Skin epidermis (tissue), 12 donors: ENCODE results near the gene SEC14L1.

ENCODE experiments used
- H3K27ac ChIP-seq, 21 experiments: fragments of 200-600 bp; sonication (generic) in 11 of 21; one replicate each; pipeline ENCODE4 v1.5.0; 2020; ENCODE audit warnings: mild to moderate bottlenecking in 3 of 21, inconsistent platforms in 2 of 21, moderate library complexity in 2 of 21
- H3K4me3 ChIP-seq, 7 experiments: fragments of 200-600 bp; sonication (generic) in 2 of 7; one replicate each; pipeline ENCODE4 v1.5.0; 2020; ENCODE audit warnings: inconsistent platforms in 2 of 7, mild to moderate bottlenecking in 2 of 7, moderate library complexity in 1 of 7

SEC14L1 gene

GRCh38 chr17:77182205-77183172 is 41.7 kb downstream of the SEC14L1 start:
- peak overlapping the region in 14 of 21 experiments; percentile 2 to 74 (median 41) for H3K27ac ChIP-seq

DNA sequence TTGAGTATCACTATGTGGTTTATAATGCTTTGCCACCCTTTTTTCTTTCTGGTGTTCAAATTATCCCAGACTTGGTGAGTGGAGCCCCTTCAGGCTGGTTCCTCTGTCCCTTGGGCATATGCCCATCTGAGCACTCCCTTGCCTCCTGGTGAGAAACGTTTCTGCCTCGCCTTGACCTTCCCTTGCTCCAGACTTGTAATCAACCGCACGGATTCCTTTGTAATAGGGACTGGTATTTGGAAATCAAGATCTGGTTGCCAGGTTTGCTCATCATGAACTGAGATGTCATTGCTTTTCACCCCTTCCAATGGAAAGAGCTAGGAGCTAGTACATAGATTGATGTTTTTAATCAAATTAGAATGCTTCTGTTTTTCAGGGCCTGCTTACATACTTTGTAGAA is 43.7 kb downstream of the SEC14L1 start:
- Histone ChIP-seq H3K4me3 (no peak overlapping the region), H3K27ac (peak overlapping the region in 1 of 21 experiments; percentile 18)

More at GRCh38 chr17:77182205-77183172, 41.7 kb downstream of the SEC14L1 start:
- H3K4me3 ChIP-seq, result no peak overlapping the region

DNA sequence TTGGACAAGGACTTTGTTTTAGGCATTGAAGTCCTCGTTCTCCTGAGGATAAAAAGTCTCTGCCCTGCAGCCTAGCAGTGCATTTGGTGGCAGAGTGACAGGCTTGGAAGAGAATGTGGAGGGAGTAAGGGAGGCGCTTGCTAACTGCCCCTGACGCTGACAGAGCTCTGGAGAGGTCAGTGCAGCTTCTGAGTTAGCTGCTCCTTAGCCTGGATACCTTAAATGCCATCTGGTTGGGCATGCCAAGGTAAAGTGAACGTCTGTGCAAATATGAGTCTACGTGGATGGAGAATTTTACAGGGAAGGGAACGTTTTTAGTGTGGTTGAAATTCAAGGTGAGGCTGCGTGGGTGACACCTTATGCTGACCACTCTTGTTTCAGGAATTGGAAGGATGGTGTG is 44.4 kb downstream of the SEC14L1 start:
- no peak overlapping the region for H3K27ac ChIP-seq

DNA sequence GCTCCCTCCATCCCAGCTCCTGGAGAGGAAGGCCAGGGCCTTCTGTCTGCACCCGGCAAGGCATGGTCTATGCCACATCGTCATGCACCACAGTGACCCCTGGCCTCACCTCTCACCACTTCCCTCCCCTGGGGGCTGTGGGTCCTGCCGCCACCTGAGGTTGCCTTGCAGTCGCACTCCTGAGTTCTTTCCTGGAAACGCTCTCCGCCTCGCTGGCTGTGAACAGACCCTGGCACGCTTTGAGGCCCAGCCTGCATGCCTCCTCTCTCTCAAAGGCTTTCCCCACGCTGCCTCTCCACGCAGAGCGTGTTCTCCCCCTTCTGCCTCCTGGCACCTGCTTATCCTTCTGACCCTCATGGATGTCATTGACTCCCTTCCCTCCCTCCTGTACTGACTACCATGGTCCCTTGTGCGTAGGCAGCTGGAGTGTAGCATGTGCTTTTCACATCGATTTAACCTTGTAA is 45.4 kb downstream of the SEC14L1 start:
- Histone ChIP-seq H3K27ac (peak overlapping the region in 1 of 21 experiments; percentile 29), H3K4me3 (no peak overlapping the region)

More for the DNA sequence above, 44.4 kb downstream of the SEC14L1 start:
- no peak overlapping the region for H3K4me3 ChIP-seq

DNA sequence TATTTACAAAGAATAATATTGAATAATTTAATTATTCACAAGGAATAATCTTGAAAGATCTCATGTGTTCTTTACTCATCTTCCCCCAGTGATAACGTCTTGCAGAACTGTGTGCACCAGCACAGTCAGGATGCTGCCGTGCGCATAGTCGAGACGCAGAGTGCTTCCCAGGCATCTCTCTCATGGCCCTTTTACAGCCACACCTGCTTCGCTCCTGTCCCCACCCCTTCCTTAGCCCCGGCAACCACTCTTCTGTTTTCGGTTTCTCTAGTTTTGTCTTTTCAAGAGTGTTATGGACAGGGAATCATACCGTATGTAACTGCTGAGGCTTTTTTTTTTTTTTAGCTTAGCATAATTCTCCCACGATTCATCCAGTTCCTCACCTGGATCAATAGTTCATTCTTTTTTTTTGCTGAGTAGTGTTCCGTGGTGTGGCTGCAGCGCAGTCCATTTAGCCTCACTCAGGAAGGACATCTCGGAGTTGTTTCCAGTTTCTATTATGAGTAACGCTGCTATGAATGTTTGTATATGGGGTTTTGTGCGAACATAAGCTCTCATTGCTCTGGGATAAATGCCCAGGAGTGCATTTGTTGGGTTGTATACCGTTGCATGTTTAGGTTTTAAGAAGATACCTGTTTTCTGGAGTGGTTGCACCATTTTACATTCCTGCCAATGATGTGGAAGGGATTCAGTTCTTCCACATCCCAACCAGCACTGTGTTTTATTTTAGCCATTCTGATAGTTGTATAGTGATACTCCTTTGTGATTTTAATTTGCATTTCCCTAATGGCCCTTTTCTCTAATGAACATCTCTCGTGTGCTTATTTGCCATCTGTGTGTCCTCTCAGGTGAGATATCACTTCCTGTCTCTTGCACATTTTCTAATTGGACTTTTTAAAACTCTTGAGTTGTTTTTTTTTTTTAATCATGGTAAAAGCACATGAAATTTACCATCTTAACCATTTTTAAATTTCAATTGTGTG is 47.6 kb downstream of the SEC14L1 start:
- Histone ChIP-seq H3K27ac (peak overlapping the region in 2 of 21 experiments; percentile 25 to 54), H3K4me3 (no peak overlapping the region)

DNA sequence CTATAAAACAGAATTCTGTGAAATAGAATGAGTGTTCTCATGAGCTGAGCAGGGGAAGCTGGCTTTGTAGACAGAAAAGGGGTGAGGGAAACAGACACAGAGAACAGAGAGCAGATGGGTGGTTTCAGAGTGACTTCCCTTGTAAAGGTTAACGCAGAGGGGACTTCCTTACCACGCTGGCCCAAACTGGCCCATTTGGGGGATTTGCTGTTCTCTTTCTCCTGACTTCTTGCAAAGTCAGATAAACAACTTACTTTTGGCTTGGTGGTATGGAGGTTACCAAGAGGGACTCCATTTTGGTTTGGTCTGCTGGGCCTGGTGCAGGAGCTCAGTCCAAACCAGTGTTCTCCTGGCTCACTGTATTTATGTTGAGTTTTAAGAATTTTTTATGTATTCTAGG is 48.4 kb downstream of the SEC14L1 start:
- H3K4me3 ChIP-seq, result no peak overlapping the region
- peak overlapping the region in 2 of 21 experiments; percentile 8 to 25 for H3K27ac ChIP-seq

DNA sequence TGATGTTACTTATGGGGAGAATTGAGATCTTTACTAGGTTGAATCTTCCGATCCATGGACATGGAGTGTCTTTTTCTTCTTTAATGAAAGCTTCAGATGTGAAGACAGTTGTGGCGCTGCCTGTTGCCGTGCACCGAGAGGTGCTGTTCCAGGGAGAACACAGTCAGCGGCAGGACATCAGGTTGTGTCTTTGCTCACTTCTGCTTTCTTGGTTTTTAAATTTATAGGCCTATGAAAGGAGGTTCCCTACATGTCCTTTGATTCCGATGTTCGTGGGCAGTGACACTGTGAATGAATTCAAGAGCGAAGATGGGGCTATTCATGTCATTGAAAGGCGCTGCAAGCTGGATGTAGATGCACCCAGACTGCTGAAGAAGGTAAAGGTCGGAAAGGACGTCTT is 49.8 kb downstream of the SEC14L1 start:
- no peak overlapping the region for H3K4me3 ChIP-seq

DNA sequence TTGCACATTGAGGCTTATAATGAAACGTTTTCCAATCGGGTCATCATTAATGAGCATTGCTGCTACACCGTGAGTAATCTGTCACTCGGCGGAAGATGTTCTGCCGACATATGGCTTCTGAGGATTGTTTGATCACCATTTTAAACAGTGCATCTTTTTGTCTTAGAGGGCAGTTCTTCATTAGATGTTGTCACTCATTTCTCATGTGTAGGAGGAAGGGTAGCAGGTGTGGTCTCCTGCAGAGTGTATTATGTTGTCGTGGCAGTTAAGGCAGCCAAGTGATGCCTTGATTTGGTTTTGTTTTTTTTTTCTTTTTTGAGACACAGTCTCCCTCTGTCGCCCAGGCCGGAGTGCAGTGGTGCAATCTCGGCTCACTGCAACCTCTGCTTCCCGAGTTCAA is 50.5 kb downstream of the SEC14L1 start:
- no peak overlapping the region for H3K4me3 ChIP-seq

More for the DNA sequence above, 49.8 kb downstream of the SEC14L1 start:
- no peak overlapping the region for H3K27ac ChIP-seq

DNA sequence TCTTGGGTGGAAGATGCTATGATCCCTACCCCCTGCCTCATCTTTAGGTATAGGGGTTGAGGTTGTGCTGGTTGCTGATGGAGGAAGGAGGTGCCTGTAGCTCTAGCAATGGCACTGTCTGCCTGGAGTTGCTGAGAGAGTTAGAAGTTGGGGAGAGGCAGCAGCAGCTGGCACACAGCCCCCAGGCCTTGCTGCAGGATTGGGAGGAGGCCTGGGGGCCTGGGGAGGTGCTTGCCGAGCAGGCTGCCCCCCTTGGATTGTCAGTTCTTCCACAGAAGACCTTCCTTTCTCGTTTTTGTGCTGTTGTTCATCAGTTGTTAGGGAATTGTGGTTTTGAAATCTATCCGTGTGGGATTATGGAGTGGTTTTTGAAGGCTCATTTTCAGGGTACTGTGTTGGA is 52.9 kb downstream of the SEC14L1 start:
- Histone ChIP-seq H3K4me3 (no peak overlapping the region), H3K27ac (no peak overlapping the region)

More for the DNA sequence above, 50.5 kb downstream of the SEC14L1 start:
- no peak overlapping the region for H3K27ac ChIP-seq

DNA sequence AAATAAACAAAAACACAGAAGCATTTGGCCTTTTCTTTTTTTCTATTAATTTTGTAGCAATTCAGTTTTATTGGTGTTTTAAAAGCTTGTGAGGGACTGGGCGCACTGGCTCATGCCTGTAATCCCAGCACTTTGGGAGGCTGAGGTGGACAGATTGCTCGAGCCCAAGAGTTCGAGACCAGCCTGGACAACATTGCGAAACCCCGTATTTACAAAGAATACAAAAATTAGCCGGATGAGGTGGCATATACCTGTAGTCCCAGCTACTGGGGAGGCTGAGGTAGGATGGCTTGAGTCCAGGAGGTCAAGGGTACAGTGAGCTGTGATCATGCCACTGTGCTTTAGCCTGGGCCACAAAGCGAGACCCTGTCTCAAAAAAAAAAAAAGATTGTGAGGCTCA is 53.4 kb downstream of the SEC14L1 start:
- Histone ChIP-seq H3K27ac (no peak overlapping the region), H3K4me3 (no peak overlapping the region)

GRCh38 chr17:77196251-77196650 is 55.5 kb downstream of the SEC14L1 start:
- no peak overlapping the region for H3K4me3 ChIP-seq
- H3K27ac ChIP-seq, result no peak overlapping the region

DNA sequence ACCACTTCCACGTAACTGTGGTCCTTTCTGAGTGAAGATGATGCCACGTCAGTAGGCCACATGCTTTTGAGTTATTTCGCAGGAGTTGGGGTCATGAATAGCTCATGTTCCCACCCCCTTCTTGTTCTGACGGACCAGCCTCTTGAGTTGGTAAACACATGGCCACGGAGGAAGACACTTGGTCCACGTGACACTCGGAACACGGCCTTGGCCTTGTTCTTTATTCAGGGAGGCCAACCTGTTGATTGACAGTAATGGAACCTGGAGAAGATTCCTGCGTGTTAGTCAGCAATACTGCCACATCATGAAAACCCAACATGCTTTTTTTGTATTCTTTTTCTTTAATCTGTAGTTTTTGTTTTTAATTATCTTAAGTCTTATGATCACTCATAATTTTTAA is 56.3 kb downstream of the SEC14L1 start:
- no peak overlapping the region for H3K4me3 ChIP-seq
- no peak overlapping the region for H3K27ac ChIP-seq

DNA sequence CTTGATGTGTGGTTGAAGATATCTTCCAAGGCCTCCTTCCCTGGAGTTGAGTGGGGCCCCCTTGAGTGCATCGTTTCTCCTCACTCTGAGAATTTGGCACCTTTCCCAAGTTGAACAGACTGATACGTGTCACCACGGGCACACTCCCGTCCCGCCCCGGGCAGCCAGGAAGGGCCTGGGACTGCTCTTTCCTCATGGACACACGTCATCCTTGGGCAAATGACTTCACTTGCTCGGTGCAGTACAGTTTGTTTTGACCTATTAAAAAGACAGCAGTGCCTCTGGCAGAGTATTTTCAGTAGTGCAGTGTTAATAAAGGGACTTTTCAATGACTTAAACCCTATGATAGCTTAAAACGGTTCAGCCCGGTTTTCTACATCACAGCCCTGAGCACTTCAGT is 59.9 kb downstream of the SEC14L1 start:
- H3K4me3 ChIP-seq, result no peak overlapping the region
- H3K27ac ChIP-seq, result peak overlapping the region in 9 of 21 experiments; percentile 2 to 68 (median 37)

DNA sequence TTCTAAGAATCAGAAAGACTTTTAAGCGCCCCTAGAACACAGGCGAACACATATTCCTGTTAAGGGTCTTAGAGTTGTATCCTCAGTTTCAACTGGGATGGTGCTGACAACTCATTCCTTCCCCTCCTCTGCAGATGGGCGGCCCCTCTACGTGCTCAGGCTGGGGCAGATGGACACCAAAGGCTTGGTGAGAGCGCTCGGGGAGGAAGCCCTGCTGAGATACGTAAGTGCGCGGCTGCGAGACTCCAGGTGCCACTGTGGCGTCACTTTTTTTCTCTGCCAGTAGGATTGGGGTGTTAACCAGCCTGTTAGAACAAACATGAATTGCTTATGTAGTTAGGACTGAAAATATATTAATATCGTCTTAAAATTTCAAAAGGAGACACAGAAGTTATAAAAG is 62.7 kb downstream of the SEC14L1 start:
- Histone ChIP-seq H3K27ac (no peak overlapping the region), H3K4me3 (no peak overlapping the region)

- Histone ChIP-seq H3K4me3 (no peak overlapping the region), H3K27ac (no peak overlapping the region)
Measured at GRCh38 chr17:77203846-77204245, 63.1 kb downstream of the SEC14L1 start.

GRCh38 chr17:77204536-77204935 is 63.8 kb downstream of the SEC14L1 start:
- no peak overlapping the region for H3K27ac ChIP-seq

GRCh38 chr17:77205396-77206125 is 64.8 kb downstream of the SEC14L1 start:
- peak overlapping the region in 1 of 21 experiments; percentile 15 for H3K27ac ChIP-seq
- no peak overlapping the region for H3K4me3 ChIP-seq

More at GRCh38 chr17:77204536-77204935, 63.8 kb downstream of the SEC14L1 start:
- no peak overlapping the region for H3K4me3 ChIP-seq

DNA sequence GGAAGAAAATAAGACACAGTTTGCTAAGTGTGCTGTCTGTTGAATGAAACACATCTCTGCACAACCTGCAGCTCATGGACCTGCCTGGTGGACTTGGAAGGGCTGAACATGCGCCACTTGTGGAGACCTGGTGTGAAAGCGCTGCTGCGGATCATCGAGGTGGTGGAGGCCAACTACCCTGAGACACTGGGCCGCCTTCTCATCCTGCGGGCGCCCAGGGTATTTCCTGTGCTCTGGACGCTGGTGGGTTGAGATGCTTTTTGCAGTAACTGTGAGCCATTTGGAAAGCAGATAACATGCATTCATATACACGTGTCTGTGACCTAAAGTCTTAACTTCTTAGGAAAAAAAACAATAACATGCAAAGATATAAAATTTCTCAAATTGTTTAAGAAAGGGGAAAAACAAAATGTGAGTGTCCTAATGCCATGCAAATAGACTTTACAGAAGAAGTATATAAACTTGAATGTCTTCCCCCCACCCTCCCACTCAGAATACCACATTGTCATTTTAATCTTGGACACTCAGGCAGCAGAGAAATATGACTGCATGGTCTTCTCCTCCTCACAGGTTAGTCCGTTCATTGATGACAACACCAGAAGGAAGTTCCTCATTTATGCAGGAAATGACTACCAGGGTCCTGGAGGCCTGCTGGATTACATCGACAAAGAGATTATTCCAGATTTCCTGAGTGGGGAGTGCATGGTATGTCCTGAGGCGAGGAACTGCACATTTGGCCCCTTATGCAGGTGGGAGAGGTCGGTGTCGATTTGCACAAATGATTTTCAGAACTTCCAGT is 65.6 kb downstream of the SEC14L1 start:
- Histone ChIP-seq H3K4me3 (no peak overlapping the region), H3K27ac (no peak overlapping the region)
